Measurements from ENCODE around the gene MAPK7. TPM values are rescaled to one million over a fixed set of nuclear protein-coding genes. Genes with fewer than 3 reads are reported as not detected.

Gene MAPK7
- total and polyA plus RNA-seq, 2 donors (not counting 3 experiments of a cell fraction or from before 2014, with no cell fraction given): 16.8 to 30.7 TPM

DNA sequence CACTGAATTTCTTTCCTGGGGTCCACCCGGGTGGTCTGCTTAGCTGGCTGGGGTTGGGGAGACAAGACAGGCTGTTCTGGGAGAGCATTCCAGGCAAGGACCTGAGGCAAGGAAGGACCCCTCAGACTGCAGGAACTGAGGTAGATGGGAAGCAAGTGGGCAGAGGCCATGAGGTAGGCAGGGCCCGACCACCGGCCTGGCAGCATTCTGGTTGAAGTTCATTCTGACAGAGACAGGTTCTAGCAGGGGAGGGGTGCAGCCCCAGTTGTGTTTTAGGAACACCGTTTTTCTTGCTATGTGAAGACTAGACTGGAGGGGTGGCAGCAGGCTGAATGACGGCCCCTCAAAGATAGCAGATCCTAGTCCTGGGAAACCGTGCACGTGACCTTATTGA is 33.2 kb upstream of the MAPK7 start:
- ChIA-PET CTCF (no interaction called here), POLR2A (no interaction called here)
- Histone ChIP-seq H3K27ac (ENCODE audit: insufficient read depth, low read depth, low read length) (no peak overlapping the region), H4K20me1 (replicated peaks; ENCODE audit: control insufficient read depth, extremely low read depth, insufficient read depth, low read length) (no peaks in the 10 kb centered on the region), H3K27me3 (ENCODE audit: control insufficient read depth in 2 of 2, insufficient read depth in 2 of 2, low read length in 2 of 2) (no peaks in the 10 kb centered on the region), H3K9ac (replicated peaks; ENCODE audit: extremely low read depth, insufficient read depth, low read length) (no peak overlapping the region), H2AFZ (ENCODE audit: low read depth, low read length) (no peak overlapping the region), H3K79me2 (ENCODE audit: control insufficient read depth, insufficient read depth, low read length) (no peaks in the 10 kb centered on the region), H3K36me3 (ENCODE audit: control insufficient read depth in 2 of 2, extremely low read depth in 1 of 2, insufficient read depth in 2 of 2, low read length in 2 of 2) (no peaks in the 10 kb centered on the region), H3K4me1 (ENCODE audit: control insufficient read depth, extremely low read depth, insufficient read depth, low read length) (peaks cover 8% of the 10 kb centered on the region), H3K9me1 (replicated peaks; ENCODE audit: control insufficient read depth, extremely low read depth, insufficient read depth, low read length) (no peaks in the 10 kb centered on the region), H3K4me3 (replicated peaks in 1 of 3; ENCODE audit: insufficient read depth in 1 of 3, low read depth in 1 of 3, low read length in 3 of 3) (no peak overlapping the region), H3K4me2 (ENCODE audit: insufficient read depth, low read length) (no peak overlapping the region), H3K9me3 (replicated peaks; ENCODE audit: control insufficient read depth, insufficient read depth, low read length) (no peaks in the 10 kb centered on the region)
- TF ChIP-seq MAX (IDR thresholded peaks at IDR 0.05; ENCODE audit: insufficient read depth, insufficient read length) (no peak), EZH2 (IDR thresholded peaks at IDR 0.05; ENCODE audit: borderline replicate concordance, low read depth, low read length, severe bottlenecking) (no peak), FOS (IDR thresholded peaks at IDR 0.05; ENCODE audit: borderline replicate concordance, insufficient read depth, low read length) (no peak), MYC (IDR thresholded peaks at IDR 0.05; ENCODE audit: low read depth, low read length) (no peak), POLR2A (IDR thresholded peaks at IDR 0.05; ENCODE audit: low read depth, low read length) (no peak), POLR2AphosphoS5 (IDR thresholded peaks at IDR 0.05; ENCODE audit: insufficient read depth, low read depth, low read length) (no peak)
- BruUV-seq (replicated peaks): no TSS peak
- intact Hi-C loops (cut with micrococcal nuclease) (loop anchor here (5.0 kb wide), 1 partner anchor 33 kb away; no protein-coding TSS in a partner anchor), dilution Hi-C loops (cut with MboI; ENCODE audit: extremely low pct_ligation_motif_present, low sequenced_read_pairs) (no loop called here)
- DNase-seq (ENCODE audit: low read depth, low spot score) (no peak), FAIRE-seq (no peak)

GRCh38 chr17:19345486-19346350 is 32.6 kb upstream of the MAPK7 start:
- H3K27me3 ChIP-seq (ENCODE audit: control insufficient read depth in 2 of 2, insufficient read depth in 2 of 2, low read length in 2 of 2): no peaks in the 10 kb centered on the region
- POLR2A ChIA-PET: interaction anchor here (0.6 kb wide), 2 partner anchors 20 to 84 kb away, joined by 3 to 12 read pairs; no protein-coding TSS in a partner anchor
- H4K20me1 ChIP-seq (replicated peaks; ENCODE audit: control insufficient read depth, extremely low read depth, insufficient read depth, low read length): no peaks in the 10 kb centered on the region
- no peaks in the 10 kb centered on the region for H3K36me3 ChIP-seq (ENCODE audit: control insufficient read depth in 2 of 2, extremely low read depth in 1 of 2, insufficient read depth in 2 of 2, low read length in 2 of 2)
- CTCF ChIA-PET: interaction anchor here (2.3 kb wide), 1 partner anchor 8 kb away, joined by 13 read pairs; no protein-coding TSS in a partner anchor
- no peak overlapping the region for H3K27ac ChIP-seq (ENCODE audit: insufficient read depth, low read depth, low read length)
- no peaks in the 10 kb centered on the region for H3K9me1 ChIP-seq (replicated peaks; ENCODE audit: control insufficient read depth, extremely low read depth, insufficient read depth, low read length)
- no peaks in the 10 kb centered on the region for H3K9me3 ChIP-seq (replicated peaks; ENCODE audit: control insufficient read depth, insufficient read depth, low read length)
- no peak for FAIRE-seq
- no peak overlapping the region for H3K4me2 ChIP-seq (ENCODE audit: insufficient read depth, low read length)
- no peak overlapping the region for H3K9ac ChIP-seq (replicated peaks; ENCODE audit: extremely low read depth, insufficient read depth, low read length)
- H3K4me3 ChIP-seq (replicated peaks in 1 of 3; ENCODE audit: insufficient read depth in 1 of 3, low read depth in 1 of 3, low read length in 3 of 3): no peak overlapping the region
- intact Hi-C loops (cut with micrococcal nuclease): loop anchor here (5.0 kb wide), 1 partner anchor 33 kb away; no protein-coding TSS in a partner anchor
- no peak for DNase-seq (ENCODE audit: low read depth, low spot score)
- TF ChIP-seq CTCF (IDR thresholded peaks at IDR 0.05; ENCODE audit: extremely low read depth in 1 of 2, insufficient read depth in 1 of 2, low read depth in 1 of 2, low read length in 2 of 2) (no peak), GATA2 (IDR thresholded peaks at IDR 0.05; ENCODE audit: insufficient read depth, insufficient read length, low read depth, low read length) (no peak), MYC (IDR thresholded peaks at IDR 0.05; ENCODE audit: low read depth, low read length) (no peak), FOS (IDR thresholded peaks at IDR 0.05; ENCODE audit: borderline replicate concordance, insufficient read depth, low read length) (no peak), JUN (IDR thresholded peaks at IDR 0.05; ENCODE audit: borderline replicate concordance, insufficient read depth, insufficient read length, low read depth) (no peak), EZH2 (IDR thresholded peaks at IDR 0.05; ENCODE audit: borderline replicate concordance, low read depth, low read length, severe bottlenecking) (no peak), POLR2AphosphoS5 (IDR thresholded peaks at IDR 0.05; ENCODE audit: insufficient read depth, low read depth, low read length) (no peak), MAX (IDR thresholded peaks at IDR 0.05; ENCODE audit: insufficient read depth, insufficient read length) (no peak), POLR2A (IDR thresholded peaks at IDR 0.05; ENCODE audit: low read depth, low read length) (no peak)
- H3K4me1 ChIP-seq (ENCODE audit: control insufficient read depth, extremely low read depth, insufficient read depth, low read length): peaks cover 8% of the 10 kb centered on the region
- dilution Hi-C loops (cut with MboI; ENCODE audit: extremely low pct_ligation_motif_present, low sequenced_read_pairs): no loop called here
- no TSS peak for BruUV-seq (replicated peaks)
- no peak overlapping the region for H2AFZ ChIP-seq (ENCODE audit: low read depth, low read length)
- no peaks in the 10 kb centered on the region for H3K79me2 ChIP-seq (ENCODE audit: control insufficient read depth, insufficient read depth, low read length)

All from endothelial cell of umbilical vein (primary cell).